NCI-H1105 treated with DMSO at 0.1 percent for 48 hours (cell line): ENCODE results near the gene VN1R5.
"Not testable (repeated sequence)": the region's sequence is repeated elsewhere in the genome, so short reads cannot be mapped to it uniquely, and the experiment has no call there.

Experiments used
- DNase-seq: peaks from one replicate; lab custom pipeline; 2025; lab: John Stamatoyannopoulos, UW

Gene VN1R5

GRCh38 chr1:247273013-247273412 is 17.1 kb downstream of the VN1R5 start:
- DNase-seq: no peak

- no peak for DNase-seq
Measured at GRCh38 chr1:247274605-247275256, 18.9 kb downstream of the VN1R5 start.

GRCh38 chr1:247277191-247277590 is 21.3 kb downstream of the VN1R5 start:
- no peak for DNase-seq

- DNase-seq: no peak
Measured at GRCh38 chr1:247281001-247281574, 25.2 kb downstream of the VN1R5 start.

GRCh38 chr1:247286134-247286670 is 30.3 kb downstream of the VN1R5 start:
- no peak for DNase-seq

- DNase-seq: no peak
Measured at GRCh38 chr1:247287460-247287859, 31.6 kb downstream of the VN1R5 start.

- no peak for DNase-seq
Measured at GRCh38 chr1:247288341-247288740, 32.5 kb downstream of the VN1R5 start.

- DNase-seq: not testable (repeated sequence)
Measured at GRCh38 chr1:247289274-247289892, 33.5 kb downstream of the VN1R5 start.

GRCh38 chr1:247290576-247290975 is 34.7 kb downstream of the VN1R5 start:
- DNase-seq: no peak

- DNase-seq: no peak
Measured at GRCh38 chr1:247291161-247291560, 35.3 kb downstream of the VN1R5 start.

GRCh38 chr1:247291833-247292561 is 36.1 kb downstream of the VN1R5 start:
- no peak for DNase-seq

- no peak for DNase-seq
Measured at GRCh38 chr1:247293047-247293446, 37.2 kb downstream of the VN1R5 start.

- DNase-seq: no peak
Measured at GRCh38 chr1:247294282-247294681, 38.4 kb downstream of the VN1R5 start.

- DNase-seq: no peak
Measured at GRCh38 chr1:247295274-247295684, 39.4 kb downstream of the VN1R5 start.

GRCh38 chr1:247295746-247296145 is 39.9 kb downstream of the VN1R5 start:
- no peak for DNase-seq

GRCh38 chr1:247296599-247297180 is 40.8 kb downstream of the VN1R5 start:
- DNase-seq: no peak

GRCh38 chr1:247297263-247298123 is 41.6 kb downstream of the VN1R5 start:
- DNase-seq: no peak

- DNase-seq: no peak
Measured at GRCh38 chr1:247298124-247298481, 42.2 kb downstream of the VN1R5 start.

- no peak for DNase-seq
Measured at GRCh38 chr1:247298701-247299100, 42.8 kb downstream of the VN1R5 start.

GRCh38 chr1:247299723-247300381 is 44.0 kb downstream of the VN1R5 start:
- DNase-seq: no peak
